Small intestine (tissue), 7 donors: ENCODE measurements around the gene SLC25A48. TPM values are rescaled to one million over a fixed set of nuclear protein-coding genes. Genes with fewer than 3 reads are reported as not detected.

Source experiments
- DNase-seq, 2 donors: peaks; one replicate each; pipeline versions ENCODE4 v3.0.0 to v3.0.0-alpha.2; 2013
- FAIRE-seq: peaks from 2 replicates; lab custom pipeline; 2012; peaks lifted over from hg19 to GRCh38; lab: Jason Lieb, UNC
- H3K27ac ChIP-seq, 3 donors: one replicate each; pipeline ENCODE4 v1.5.1; 2013; ENCODE audit warnings: low read length in 2 of 3, mild to moderate bottlenecking in 2 of 3, control low read depth in 1 of 3, inconsistent platforms in 1 of 3, low read depth in 1 of 3, moderate library complexity in 1 of 3
- H3K27me3 ChIP-seq, 3 donors: one replicate each; pipeline ENCODE4 v1.6.1; 2013; ENCODE audit warnings: low read length in 3 of 3, inconsistent platforms in 1 of 3; ENCODE audit not compliant: control insufficient read depth in 3 of 3, insufficient read depth in 3 of 3
- H3K36me3 ChIP-seq, 3 donors: one replicate each; pipeline ENCODE4 v1.6.1; 2013; ENCODE audit warnings: low read length in 3 of 3, inconsistent platforms in 1 of 3, low read depth in 1 of 3, mild to moderate bottlenecking in 1 of 3, moderate library complexity in 1 of 3; ENCODE audit not compliant: control insufficient read depth in 3 of 3, insufficient read depth in 2 of 3
- H3K4me1 ChIP-seq, 3 donors: one replicate each; pipeline ENCODE4 v1.6.1; 2013; ENCODE audit warnings: low read length in 2 of 3, inconsistent platforms in 1 of 3, low read depth in 1 of 3, mild to moderate bottlenecking in 1 of 3, moderate library complexity in 1 of 3; ENCODE audit not compliant: control insufficient read depth in 3 of 3, insufficient read depth in 2 of 3
- H3K4me3 ChIP-seq, 3 donors: one replicate each; pipeline ENCODE4 v1.5.1; 2013; ENCODE audit warnings: low read length in 3 of 3, control low read depth in 1 of 3, inconsistent platforms in 1 of 3, low read depth in 1 of 3, mild to moderate bottlenecking in 1 of 3, moderate library complexity in 1 of 3
- H3K9me3 ChIP-seq, 2 donors: one replicate each; pipeline ENCODE4 v1.6.1; 2013; ENCODE audit warnings: low read depth in 1 of 2, low read length in 1 of 2; ENCODE audit not compliant: control insufficient read depth in 2 of 2, insufficient read depth in 1 of 2
- WGBS, 3 donors: extraction: QIAGEN DNeasy Blood & Tissue Kit; methylation state at CpG; one replicate each; pipeline ENCODE4 v1.1.7; 2013; 5-methylcytosine and 5-hydroxymethylcytosine counted together
- polyA plus RNA-seq, 4 donors: library from polyadenylated mRNA; stranded (reverse) in 3 of 4; unstranded in 1 of 4; fragments of 200-250 nt in 3 of 4; fragments of 120-200 nt in 1 of 4; gene quantifications; one replicate each; pipeline versions ENCODE4 v1.2.1 to v1.2.3, GENCODE V29; 2013
- donor health status: healthy with polysubstance abuse.
- donor health status: control.
- donor health status: control.
- donor health status: Bipolar disorder and iron deficiency.
- donor health status: healthy.

Gene SLC25A48
- polyA plus RNA-seq, 4 donors = 0.73 to 3.2 (median 1.6) TPM

DNA sequence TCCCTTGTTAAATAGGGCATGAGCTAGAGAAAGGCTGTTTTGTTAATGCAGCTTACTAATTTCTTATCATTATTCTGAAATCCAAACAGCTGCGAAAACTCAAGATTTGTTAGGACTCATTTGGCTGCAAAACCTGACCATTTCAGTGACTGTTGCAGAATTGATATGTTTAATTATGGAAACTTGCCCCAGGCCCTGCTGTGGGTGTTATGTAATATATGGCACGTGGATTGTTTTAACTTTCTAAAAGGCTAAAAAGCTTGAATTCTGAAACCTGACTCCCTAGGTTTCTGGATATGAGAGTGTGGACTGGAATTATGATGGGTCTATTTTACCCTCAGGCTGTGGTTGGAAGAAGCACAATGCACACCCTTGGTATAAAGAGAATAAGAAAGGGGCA is 56.8 kb downstream of the SLC25A48 start:
- no peak for FAIRE-seq
- no peaks in the 10 kb centered on the region for H3K9me3 ChIP-seq
- peaks cover 0 to 3% (median 0%) of the 10 kb centered on the region in 3 donors for H3K4me1 ChIP-seq
- no peaks in the 10 kb centered on the region for H3K36me3 ChIP-seq
- DNase-seq = no peak
- H3K27me3 ChIP-seq = peaks cover 0 to 6% (median 3%) of the 10 kb centered on the region in 3 donors
- H3K27ac ChIP-seq = no peak overlapping the region
- H3K4me3 ChIP-seq = no peak overlapping the region
- 62 to 83% (median 68%) methylated on average over 2 of the region's 2 CpGs for WGBS, 3 donors

DNA sequence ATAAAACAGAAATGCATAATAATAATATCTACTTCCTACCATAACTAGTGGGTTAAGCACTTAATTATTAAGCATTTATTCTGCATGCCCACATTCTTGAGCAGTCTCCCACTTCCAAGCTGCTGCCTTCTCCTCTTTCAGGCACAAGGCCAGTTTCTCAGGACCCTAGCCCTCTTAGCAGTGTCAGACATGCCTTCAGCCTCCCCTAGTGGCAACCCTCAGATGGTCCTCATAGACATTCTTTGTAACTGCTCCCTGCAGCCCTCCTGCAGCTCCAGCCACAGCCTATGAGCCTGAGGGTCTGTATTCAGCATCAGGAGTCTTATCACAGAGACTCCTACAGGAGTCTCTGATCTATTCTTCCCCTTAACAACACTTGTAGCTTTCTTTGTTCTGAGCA is 57.3 kb downstream of the SLC25A48 start:
- Histone ChIP-seq H3K4me1 (peaks cover 0 to 3% (median 0%) of the 10 kb centered on the region in 3 donors), H3K9me3 (no peaks in the 10 kb centered on the region), H3K4me3 (no peak overlapping the region), H3K36me3 (no peaks in the 10 kb centered on the region), H3K27me3 (peaks cover 0 to 6% (median 2%) of the 10 kb centered on the region in 3 donors), H3K27ac (no peak overlapping the region)
- no peak for FAIRE-seq
- no peak for DNase-seq

GRCh38 chr5:135894276-135894675 is 59.8 kb downstream of the SLC25A48 start:
- DNase-seq (no peak), FAIRE-seq (no peak)
- Histone ChIP-seq H3K36me3 (no peaks in the 10 kb centered on the region), H3K9me3 (no peaks in the 10 kb centered on the region), H3K4me3 (no peak overlapping the region), H3K27ac (no peak overlapping the region), H3K27me3 (peaks cover 0 to 6% (median 4%) of the 10 kb centered on the region in 3 donors), H3K4me1 (no peaks in the 10 kb centered on the region)
- 65 to 79% (median 65%) methylated on average over 8 of the region's 8 CpGs for WGBS, 3 donors

DNA sequence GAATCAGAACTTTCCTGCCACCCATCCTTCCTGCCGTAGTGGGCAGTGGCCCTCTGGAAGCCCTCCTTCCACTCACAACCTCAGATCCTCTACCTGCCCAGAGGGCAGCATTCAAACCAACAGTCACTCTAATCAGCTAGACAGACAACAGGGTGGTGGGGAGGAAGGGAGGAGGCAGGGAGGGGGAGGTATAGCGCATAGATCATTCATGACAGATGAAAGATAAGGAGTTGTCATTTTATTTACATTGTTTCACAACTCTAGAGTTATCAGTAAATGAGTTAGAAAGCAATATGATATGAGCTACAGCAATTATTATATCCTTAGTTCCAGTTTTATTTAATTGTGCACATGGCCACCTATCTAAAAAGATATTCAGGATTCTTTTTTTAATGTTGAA is 60.3 kb downstream of the SLC25A48 start:
- FAIRE-seq = no peak
- 40 to 64% (median 43%) methylated on average over 2 of the region's 2 CpGs for WGBS, 3 donors
- H3K4me3 ChIP-seq = no peak overlapping the region
- H3K9me3 ChIP-seq = no peaks in the 10 kb centered on the region
- H3K36me3 ChIP-seq = no peaks in the 10 kb centered on the region
- DNase-seq = no peak
- peaks cover 0 to 7% (median 6%) of the 10 kb centered on the region in 3 donors for H3K27me3 ChIP-seq
- H3K4me1 ChIP-seq = no peaks in the 10 kb centered on the region
- H3K27ac ChIP-seq = no peak overlapping the region

DNA sequence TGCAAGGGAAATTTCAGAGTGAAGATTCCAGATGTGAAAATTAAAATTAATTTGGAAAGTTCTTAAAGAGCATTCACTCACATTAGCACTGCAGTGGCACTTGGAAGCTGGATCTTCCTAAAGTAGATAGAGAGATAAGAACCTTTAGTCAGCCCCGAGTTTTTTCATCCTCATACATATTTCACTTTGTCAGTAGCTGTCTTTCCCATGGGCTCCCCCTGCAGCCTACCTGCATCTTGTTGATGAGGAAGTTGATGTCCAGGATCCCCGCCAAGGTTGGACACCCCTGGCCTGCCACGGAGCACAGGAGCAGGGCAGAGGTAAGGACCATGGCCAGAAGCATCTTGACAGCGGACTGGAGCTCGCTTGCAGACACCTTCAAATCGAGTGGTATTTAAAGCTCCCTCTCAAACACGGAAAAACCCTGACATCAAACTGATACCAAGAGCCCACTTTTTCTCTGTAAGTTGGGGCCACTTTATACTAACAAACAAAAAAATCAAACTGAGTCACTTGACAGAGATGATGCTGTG is 61.1 kb downstream of the SLC25A48 start, which contains the start of gene IL9:
TSS of gene IL9 (minus strand) at position 368 of the 533 bp plus-strand sequence. CDS start at position 343, 25 bp downstream.
- H3K9me3 ChIP-seq = no peaks in the 10 kb centered on the region
- FAIRE-seq (no peak), DNase-seq (no peak)
- no peak within 1 kb of the TSS for H3K27ac ChIP-seq
- peaks cover 0 to 7% (median 6%) of the 10 kb centered on the region in 3 donors for H3K27me3 ChIP-seq
- 32 to 48% (median 33%) methylated on average over 7 of the region's 7 CpGs for WGBS, 3 donors
- no peak within 1 kb of the TSS for H3K4me3 ChIP-seq
- no peaks in the 10 kb centered on the region for H3K4me1 ChIP-seq
- H3K36me3 ChIP-seq = no peaks in the 10 kb centered on the region

DNA sequence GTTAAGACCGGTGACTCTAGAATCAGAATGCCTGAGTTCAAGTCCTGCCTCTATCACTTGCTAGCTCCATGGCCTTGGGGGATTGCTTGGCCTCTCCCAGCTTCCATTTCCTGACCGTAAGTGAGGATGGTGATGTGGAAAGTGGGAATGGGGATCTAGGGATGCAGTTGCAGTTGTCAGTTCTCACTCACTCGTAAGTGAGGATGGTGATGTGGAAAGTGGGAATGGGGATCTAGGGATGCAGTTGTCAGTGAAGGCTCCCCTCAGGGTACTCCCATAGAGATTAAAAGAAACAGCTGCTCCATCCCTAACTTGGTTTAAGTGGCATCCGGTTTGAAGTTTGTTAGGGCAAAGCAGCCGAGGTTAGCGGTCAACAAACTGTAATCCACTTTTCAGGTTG is 64.2 kb downstream of the SLC25A48 start:
- 81 to 88% (median 81%) methylated on average over 6 of the region's 6 CpGs for WGBS, 3 donors
- Histone ChIP-seq H3K27ac (no peak overlapping the region), H3K4me3 (no peak overlapping the region), H3K36me3 (no peaks in the 10 kb centered on the region), H3K27me3 (peaks cover 0 to 9% (median 8%) of the 10 kb centered on the region in 3 donors), H3K4me1 (no peaks in the 10 kb centered on the region), H3K9me3 (no peaks in the 10 kb centered on the region)
- FAIRE-seq = no peak
- no peak for DNase-seq

GRCh38 chr5:135900276-135900675 is 65.8 kb downstream of the SLC25A48 start:
- no peak overlapping the region for H3K27ac ChIP-seq
- peaks cover 0 to 9% (median 9%) of the 10 kb centered on the region in 3 donors for H3K27me3 ChIP-seq
- WGBS, 3 donors = 54 to 57% (median 56%) methylated on average over 3 of the region's 3 CpGs
- DNase-seq (no peak), FAIRE-seq (no peak)
- H3K36me3 ChIP-seq = no peaks in the 10 kb centered on the region
- no peaks in the 10 kb centered on the region for H3K4me1 ChIP-seq
- no peak overlapping the region for H3K4me3 ChIP-seq
- no peaks in the 10 kb centered on the region for H3K9me3 ChIP-seq

GRCh38 chr5:135901633-135902032 is 67.2 kb downstream of the SLC25A48 start:
- Histone ChIP-seq H3K9me3 (no peaks in the 10 kb centered on the region), H3K4me3 (no peak overlapping the region), H3K4me1 (no peaks in the 10 kb centered on the region), H3K27me3 (peaks cover 0 to 9% (median 6%) of the 10 kb centered on the region in 3 donors), H3K27ac (no peak overlapping the region), H3K36me3 (no peaks in the 10 kb centered on the region)
- DNase-seq (no peak), FAIRE-seq (no peak)
- 27 to 38% (median 34%) methylated on average over 3 of the region's 3 CpGs for WGBS, 3 donors

- FAIRE-seq = no peak
- WGBS, 3 donors = 51 to 70% (median 69%) methylated on average over 1 of the region's 1 CpG
These were observed 70.7 kb downstream of the SLC25A48 start for GRCh38 chr5:135905144-135905543.

More at GRCh38 chr5:135905144-135905543, 70.7 kb downstream of the SLC25A48 start:
- no peaks in the 10 kb centered on the region for H3K36me3 ChIP-seq
- H3K4me1 ChIP-seq = no peaks in the 10 kb centered on the region
- peaks cover 0 to 11% (median 3%) of the 10 kb centered on the region in 3 donors for H3K27me3 ChIP-seq
- DNase-seq = no peak
- no peak overlapping the region for H3K27ac ChIP-seq
- H3K9me3 ChIP-seq = no peaks in the 10 kb centered on the region
- H3K4me3 ChIP-seq = no peak overlapping the region
